ENCODE data around the gene RAB4B. TPM values are rescaled to one million over a fixed set of nuclear protein-coding genes. Genes with fewer than 3 reads are reported as not detected.
"Not testable (repeated sequence)": the region's sequence is repeated elsewhere in the genome, so short reads cannot be mapped to it uniquely, and the experiment has no call there.

RAB4B gene
- polyA plus RNA-seq, 4 donors: 11.2 to 13.7 (median 12.0) TPM

- not testable (repeated sequence) for DNase-seq (ENCODE audit: low read depth in 4 of 4, low spot score in 2 of 4)
Observed at GRCh38 chr19:40838477-40838876, 60.4 kb downstream of the RAB4B start.

DNA sequence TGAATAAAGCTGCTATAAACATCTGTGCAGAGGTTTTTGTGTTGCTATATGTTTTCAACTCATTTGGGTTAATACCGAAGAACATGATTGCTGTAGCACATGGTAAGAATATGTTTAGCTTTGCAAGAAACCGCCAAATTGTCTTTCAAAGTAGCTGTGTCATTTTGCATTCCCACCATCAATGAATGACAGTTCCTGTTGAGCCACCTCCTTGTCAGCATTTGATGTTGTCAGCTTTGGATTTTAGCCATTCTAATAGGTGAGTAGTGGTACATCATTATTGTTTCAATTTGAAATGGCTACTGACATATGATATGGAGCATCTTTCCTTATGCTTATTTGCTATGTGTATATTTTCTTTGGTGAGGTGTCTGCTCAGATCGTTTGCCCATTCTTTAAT lies 64.0 kb downstream of the RAB4B start:
- not testable (repeated sequence) for DNase-seq (ENCODE audit: low read depth in 4 of 4, low spot score in 2 of 4)

DNA sequence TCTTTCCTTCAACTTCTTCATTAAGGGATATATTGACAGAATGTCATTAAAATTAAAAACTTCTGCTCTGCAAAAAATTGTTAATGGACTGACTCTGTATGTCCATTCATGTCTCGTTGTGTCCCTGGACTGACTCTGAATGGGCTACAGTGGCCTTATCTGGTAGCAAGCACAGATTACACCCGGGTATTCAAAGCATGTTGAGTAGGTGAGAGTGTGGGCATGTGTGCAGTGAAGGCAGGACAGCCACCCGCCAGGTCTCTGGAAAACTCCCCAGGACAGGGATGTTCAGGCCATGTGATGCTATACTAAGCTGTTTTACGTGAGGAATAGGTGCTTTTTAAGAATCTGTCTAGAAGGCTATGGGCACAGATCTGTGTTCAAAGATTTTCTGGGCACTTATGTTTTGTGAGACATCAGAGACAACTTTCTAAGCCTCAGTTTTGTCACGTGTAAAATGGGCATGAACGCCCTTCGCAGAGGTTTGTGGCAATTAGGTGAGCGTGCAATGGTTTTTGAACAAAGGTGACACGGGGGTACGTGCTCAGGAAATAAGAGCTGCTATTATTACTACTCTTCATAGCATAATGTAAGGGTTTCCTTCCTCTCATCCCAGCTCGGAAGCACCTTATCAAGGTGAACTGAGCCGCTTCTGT lies 65.1 kb downstream of the RAB4B start:
- not testable (repeated sequence) for DNase-seq (ENCODE audit: low read depth in 4 of 4, low spot score in 2 of 4)

GRCh38 chr19:40843653-40844052 lies 65.6 kb downstream of the RAB4B start:
- DNase-seq (ENCODE audit: low read depth in 4 of 4, low spot score in 2 of 4): not testable (repeated sequence)

Other genes starting within 250 kb of the RAB4B start
- 10 to 100 TPM; 32.8 to 61.1 (median 43.8) TPM for gene SHKBP1, start 201.4 kb upstream of the RAB4B start, polyA plus RNA-seq (ENCODE audit: insufficient read length in 4 of 4)
- gene LTBP4, start 176.9 kb upstream of the RAB4B start, polyA plus RNA-seq (ENCODE audit: insufficient read length in 4 of 4): 100 to 1,000 TPM; 174 to 362 (median 282) TPM
- gene NUMBL, start 87.6 kb upstream of the RAB4B start, polyA plus RNA-seq (ENCODE audit: insufficient read length in 4 of 4): 10 to 100 TPM in 3 of 4 donors, 1 to 10 TPM in 1; 8.9 to 20.7 (median 16.3) TPM
- 10 to 100 TPM; 31.0 to 54.1 (median 40.9) TPM for gene COQ8B, start 61.4 kb upstream of the RAB4B start, polyA plus RNA-seq (ENCODE audit: insufficient read length in 4 of 4)
- gene ITPKC, start 61.1 kb upstream of the RAB4B start, polyA plus RNA-seq (ENCODE audit: insufficient read length in 4 of 4): 10 to 100 TPM; 12.4 to 16.6 (median 14.5) TPM
- 10 to 100 TPM; 10.3 to 21.1 (median 15.8) TPM for gene ACTMAP, start 27.8 kb upstream of the RAB4B start, polyA plus RNA-seq (ENCODE audit: insufficient read length in 4 of 4)
- 100 to 1,000 TPM; 107 to 135 (median 124) TPM for gene SNRPA, start 27.0 kb upstream of the RAB4B start, polyA plus RNA-seq (ENCODE audit: insufficient read length in 4 of 4)
- 1 to 10 TPM in 1 of 4 donors, under 1 TPM in 3; 0.81 to 4.2 (median 0.92) TPM for gene MIA, start 2.7 kb upstream of the RAB4B start, polyA plus RNA-seq (ENCODE audit: insufficient read length in 4 of 4)
- 10 to 100 TPM; 64.8 to 91.8 (median 79.0) TPM for gene EGLN2, start 20.9 kb downstream of the RAB4B start, polyA plus RNA-seq (ENCODE audit: insufficient read length in 4 of 4)
- under 1 TPM in 2 of 4 donors, not detected in 2; 0.10 to 0.35 TPM for gene CYP2A6, start 72.2 kb downstream of the RAB4B start, polyA plus RNA-seq (ENCODE audit: insufficient read length in 4 of 4)
- under 1 TPM in 3 of 4 donors, not detected in 1; 0.16 to 0.55 (median 0.38) TPM for gene CYP2A7, start 104.0 kb downstream of the RAB4B start, polyA plus RNA-seq (ENCODE audit: insufficient read length in 4 of 4)
- 1 to 10 TPM; 1.8 to 2.9 (median 2.5) TPM for gene CYP2B6, start 213.0 kb downstream of the RAB4B start, polyA plus RNA-seq (ENCODE audit: insufficient read length in 4 of 4)